CD4-positive, alpha-beta T cell treated with Interleukin-4 for 4 hours (primary cell): ENCODE results near the gene PSMG1.
"Not testable (repeated sequence)": the region's sequence is repeated elsewhere in the genome, so short reads cannot be mapped to it uniquely, and the experiment has no call there.

Experiments
- DNase-seq: peaks from one replicate; pipeline ENCODE4 v3.0.0-alpha.2; 2020

The PSMG1 gene

GRCh38 chr21:39183272-39184049, at the start of gene PSMG1:
TSS of gene PSMG1 (minus strand) at chr21:39183451. CDS start at chr21:39183385, 66 bp downstream.
- peak; percentile 91 for DNase-seq

- no peak for DNase-seq
Observed at GRCh38 chr21:39232861-39233291, 49.6 kb upstream of the PSMG1 start.

GRCh38 chr21:39224930-39225329, 41.7 kb upstream of the PSMG1 start:
- DNase-seq = no peak

GRCh38 chr21:39221997-39222486, 38.8 kb upstream of the PSMG1 start:
- DNase-seq = no peak

- DNase-seq = no peak
Observed at GRCh38 chr21:39221282-39221996, 38.2 kb upstream of the PSMG1 start.

GRCh38 chr21:39220875-39221274, 37.6 kb upstream of the PSMG1 start:
- DNase-seq = not testable (repeated sequence)

- DNase-seq = no peak
Observed at GRCh38 chr21:39220150-39220549, 36.9 kb upstream of the PSMG1 start.

- DNase-seq = no peak
Observed at GRCh38 chr21:39218082-39218409, 34.8 kb upstream of the PSMG1 start.

- no peak for DNase-seq
Observed at GRCh38 chr21:39217356-39218081, 34.3 kb upstream of the PSMG1 start.

- no peak for DNase-seq
Observed at GRCh38 chr21:39216290-39216689, 33.0 kb upstream of the PSMG1 start.

GRCh38 chr21:39215078-39215477, 31.8 kb upstream of the PSMG1 start:
- DNase-seq = no peak

- DNase-seq = no peak
Observed at GRCh38 chr21:39209334-39209688, 26.1 kb upstream of the PSMG1 start.

GRCh38 chr21:39208624-39209333, 25.5 kb upstream of the PSMG1 start:
- DNase-seq = no peak

- DNase-seq = no peak
Observed at GRCh38 chr21:39204134-39204533, 20.9 kb upstream of the PSMG1 start.

GRCh38 chr21:39198800-39199199, 15.5 kb upstream of the PSMG1 start:
- no peak for DNase-seq

GRCh38 chr21:39197448-39198233, 14.4 kb upstream of the PSMG1 start:
- DNase-seq = no peak

- DNase-seq = no peak
Observed at GRCh38 chr21:39196838-39197237, 13.6 kb upstream of the PSMG1 start.

GRCh38 chr21:39196310-39196709, 13.1 kb upstream of the PSMG1 start:
- DNase-seq = no peak

GRCh38 chr21:39193380-39193779, 10.1 kb upstream of the PSMG1 start:
- no peak for DNase-seq

GRCh38 chr21:39189857-39190604, 6.8 kb upstream of the PSMG1 start:
- DNase-seq = no peak

- no peak for DNase-seq
Observed at GRCh38 chr21:39188521-39189139, 5.4 kb upstream of the PSMG1 start.
